GM18867 (cell line): ENCODE data around the gene ARGFX.
"Not testable (repeated sequence)": the region's sequence is repeated elsewhere in the genome, so short reads cannot be mapped to it uniquely, and the experiment has no call there.

Experiments used
- ATAC-seq: cut with Tn5 transposase; IDR thresholded peaks from one replicate; pipeline ENCODE4 v1.9.1; 2021; ENCODE audit warnings: mild to moderate bottlenecking, moderate library complexity; ENCODE audit not compliant: unreplicated experiment

The ARGFX gene

DNA sequence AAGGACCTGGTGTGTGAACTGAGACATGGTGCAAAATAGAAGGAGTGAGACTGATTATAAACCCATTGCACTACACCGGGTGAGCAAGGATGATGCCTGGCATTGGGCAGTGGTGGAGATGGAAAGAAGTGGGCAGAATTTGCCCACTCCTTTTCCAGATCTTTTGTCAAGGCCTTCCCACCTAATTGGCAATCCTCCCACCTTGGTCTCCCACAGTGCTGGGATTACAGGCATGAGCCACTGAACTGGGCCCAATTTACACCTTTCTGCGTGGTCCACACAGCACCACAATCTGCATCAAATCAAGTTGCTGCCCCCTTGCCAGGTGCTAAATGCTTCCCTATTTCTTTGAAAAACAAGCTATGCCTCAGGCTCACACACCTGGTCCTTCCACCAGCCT lies 30.8 kb downstream of the ARGFX start:
- no peak for ATAC-seq

GRCh38 chr3:121599900-121600299 lies 32.2 kb downstream of the ARGFX start:
- ATAC-seq: not testable (repeated sequence)

DNA sequence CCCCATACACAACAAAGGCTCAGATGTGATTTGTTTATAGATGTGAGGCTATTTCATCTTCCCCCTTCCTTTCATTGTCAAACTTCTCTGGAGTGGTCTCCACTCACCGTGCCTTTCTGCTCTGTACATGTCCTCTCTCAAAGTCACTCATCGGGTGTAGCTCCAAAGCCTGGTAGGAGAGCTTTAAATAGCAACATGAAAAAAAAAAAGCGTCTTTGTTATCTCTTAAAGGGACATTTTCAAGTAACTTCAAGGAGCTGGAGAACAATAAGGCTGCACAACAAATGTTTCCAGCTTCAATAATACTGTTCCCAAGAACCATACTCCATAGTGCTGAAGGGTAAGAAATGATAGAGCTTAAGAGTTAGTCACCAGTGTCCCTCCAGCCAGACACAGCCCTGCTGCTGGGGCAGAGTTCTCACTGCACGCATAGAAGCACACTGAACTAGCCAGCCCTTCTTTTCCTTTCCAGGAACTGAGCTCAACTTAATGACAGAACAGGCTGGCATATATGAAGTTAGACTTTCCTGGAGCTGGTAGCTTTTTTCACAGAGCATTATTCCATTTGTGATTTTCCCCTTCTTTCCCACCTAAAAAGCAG lies 33.6 kb downstream of the ARGFX start:
- no peak for ATAC-seq

GRCh38 chr3:121604759-121605158 lies 37.0 kb downstream of the ARGFX start:
- ATAC-seq: no peak

- no peak for ATAC-seq
Measured at GRCh38 chr3:121606106-121606505, 38.4 kb downstream of the ARGFX start.
